Urinary bladder (tissue), 4 donors: ENCODE measurements around the gene ZNF780A. TPM values are rescaled to one million over a fixed set of nuclear protein-coding genes. Genes with fewer than 3 reads are reported as not detected.
"Not testable (repeated sequence)": the region's sequence is repeated elsewhere in the genome, so short reads cannot be mapped to it uniquely, and the experiment has no call there.

ENCODE experiments used
- DNase-seq: peaks from one replicate; pipeline ENCODE4 v3.0.0-alpha.2; 2015; ENCODE audit errors: extremely low spot score
- H3K27ac ChIP-seq: one replicate; pipeline ENCODE4 v1.5.1; 2013; ENCODE audit warnings: low read depth, mild to moderate bottlenecking, moderate library complexity
- H3K36me3 ChIP-seq: one replicate; pipeline ENCODE4 v1.6.1; 2013; ENCODE audit warnings: mild to moderate bottlenecking, moderate library complexity; ENCODE audit not compliant: insufficient read depth
- H3K4me1 ChIP-seq: one replicate; pipeline ENCODE4 v1.6.1; 2013; ENCODE audit warnings: mild to moderate bottlenecking, moderate library complexity; ENCODE audit not compliant: insufficient read depth
- H3K4me3 ChIP-seq: one replicate; pipeline ENCODE4 v1.5.1; 2013; ENCODE audit warnings: low read depth, low read length
- WGBS: extraction: QIAGEN DNeasy Blood & Tissue Kit; methylation state at CpG from one replicate; pipeline ENCODE4 v1.1.7; 2013; 5-methylcytosine and 5-hydroxymethylcytosine counted together
- polyA plus RNA-seq: library from polyadenylated mRNA; stranded (reverse); fragments of 200-250 nt; gene quantifications from one replicate; pipeline ENCODE4 v1.2.3, GENCODE V29; 2013
- total RNA-seq: library from RNA; depleted of rRNA; stranded (reverse); fragments of >200 nt; gene quantifications from one replicate; pipeline ENCODE4 v1.2.3, GENCODE V29; 2014
- donor health status: healthy with polysubstance abuse.
- donor health status: healthy.

ZNF780A gene
- total and polyA plus RNA-seq, 2 donors = 7.2 to 33.3 TPM

DNA sequence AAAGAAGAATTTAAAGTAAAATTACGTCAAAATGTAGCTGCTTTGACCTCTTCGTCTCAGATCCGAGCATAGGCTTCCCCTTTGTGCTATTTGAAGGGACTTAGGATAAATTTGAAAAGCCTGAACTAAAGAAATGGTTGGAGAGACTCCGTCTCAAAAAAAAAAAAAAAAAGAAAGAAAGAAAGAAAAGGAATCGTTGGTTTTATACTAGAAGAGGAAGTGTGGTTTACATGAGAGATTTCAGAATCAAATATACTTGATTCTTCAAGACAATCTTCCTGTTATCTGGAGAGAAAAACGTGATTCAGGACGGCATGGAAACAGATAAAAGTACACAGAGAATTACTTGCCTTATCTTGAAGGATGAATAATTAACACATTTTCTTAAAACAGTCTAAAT is 34.2 kb downstream of the ZNF780A start:
- peak overlapping the region; percentile 76 for H3K4me3 ChIP-seq
- H3K27ac ChIP-seq = no peak overlapping the region
- DNase-seq = no peak
- peaks cover 1% of the 10 kb centered on the region for H3K36me3 ChIP-seq
- WGBS = 3% methylated on average over 7 of the region's 7 CpGs
- no peaks in the 10 kb centered on the region for H3K4me1 ChIP-seq

DNA sequence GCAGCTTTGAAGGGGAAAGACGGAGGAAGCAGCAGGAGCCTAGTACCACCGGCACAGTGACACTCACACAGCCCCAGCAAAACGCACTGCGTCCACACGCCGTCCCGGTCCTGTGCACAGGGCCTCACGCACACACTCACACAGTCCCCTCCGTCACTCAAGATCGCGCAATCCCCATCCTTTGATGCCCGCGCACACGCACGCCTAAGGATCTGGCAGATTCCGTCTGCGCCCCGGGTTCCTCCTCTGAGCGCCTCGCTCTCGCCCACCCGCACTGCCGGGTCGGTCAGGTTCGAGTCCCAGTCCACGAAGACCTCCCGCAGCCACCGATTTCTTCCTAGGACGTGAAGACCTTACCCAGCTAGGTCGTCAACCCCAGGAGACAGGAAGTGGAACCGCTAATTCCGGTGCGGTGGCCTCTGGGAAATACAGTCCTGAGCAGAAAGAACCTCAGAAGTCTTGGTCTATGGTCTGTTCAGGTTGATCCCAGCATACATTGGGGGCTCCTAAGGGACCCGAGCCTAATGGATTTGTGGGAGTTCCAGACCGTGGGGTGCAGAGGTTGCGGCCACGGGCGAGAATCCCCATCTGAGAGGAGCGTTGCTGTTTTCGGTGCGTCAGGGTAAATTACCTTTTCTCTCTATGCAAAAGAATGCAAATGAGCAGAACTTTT is 34.8 kb downstream of the ZNF780A start, which contains the start of gene ZNF780B:
ZNF780B (minus strand) TSS at position 400 of the 673 bp plus-strand sequence. CDS start 5,899 bp downstream, outside the sequence.
- peak; percentile 11 for DNase-seq
- H3K4me3 ChIP-seq = peak within 1 kb of the TSS; percentile 76
- no peaks in the 10 kb centered on the region for H3K4me1 ChIP-seq
- WGBS = under 1% methylated on average over 41 of the region's 41 CpGs
- peaks cover 1% of the 10 kb centered on the region for H3K36me3 ChIP-seq
- no peak within 1 kb of the TSS for H3K27ac ChIP-seq

DNA sequence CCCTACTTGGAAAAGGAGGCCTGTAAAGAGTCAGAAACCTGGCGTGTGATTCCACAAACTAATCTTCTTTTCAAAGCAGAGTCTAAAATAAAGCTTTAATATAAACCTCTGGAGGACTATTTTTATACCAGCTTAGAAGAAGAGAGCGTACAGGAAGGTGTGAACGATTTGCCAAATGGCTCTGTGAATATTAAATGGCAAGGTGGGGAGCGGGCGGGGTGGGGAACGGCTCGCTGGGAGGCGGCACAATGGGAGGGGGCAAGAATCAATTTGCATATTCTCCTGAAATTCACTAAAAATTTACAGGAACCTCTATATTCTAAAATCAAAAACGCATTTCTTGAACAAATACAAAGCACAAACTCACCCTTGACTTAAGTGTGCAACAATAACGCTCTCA is 35.7 kb downstream of the ZNF780A start:
- no peak overlapping the region for H3K27ac ChIP-seq
- H3K4me3 ChIP-seq = peak overlapping the region; percentile 76
- DNase-seq = no peak
- WGBS = 34% methylated on average over 10 of the region's 10 CpGs
- peaks cover 1% of the 10 kb centered on the region for H3K36me3 ChIP-seq
- peaks cover 1% of the 10 kb centered on the region for H3K4me1 ChIP-seq

DNA sequence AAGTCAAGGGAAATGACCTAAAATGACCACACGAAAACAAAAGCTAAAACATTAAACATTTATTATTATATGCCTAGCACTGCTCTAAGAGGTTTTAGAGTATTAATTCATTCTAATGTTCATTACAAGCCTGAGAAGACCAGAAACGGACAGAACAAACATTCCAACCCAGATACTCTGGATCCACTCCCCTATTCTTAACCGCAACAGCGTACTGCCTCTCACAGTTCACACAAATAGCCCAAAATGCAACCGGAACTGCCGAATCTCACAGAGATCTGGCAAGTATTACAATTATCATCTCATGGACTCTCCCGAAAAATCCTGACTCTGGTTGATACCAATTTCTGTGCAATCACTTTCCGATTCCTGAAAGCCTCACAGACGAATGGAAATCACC is 36.1 kb downstream of the ZNF780A start:
- H3K4me3 ChIP-seq = no peak overlapping the region
- H3K4me1 ChIP-seq = peaks cover 1% of the 10 kb centered on the region
- peaks cover 1% of the 10 kb centered on the region for H3K36me3 ChIP-seq
- 85% methylated on average over 9 of the region's 9 CpGs for WGBS
- no peak overlapping the region for H3K27ac ChIP-seq
- no peak for DNase-seq

DNA sequence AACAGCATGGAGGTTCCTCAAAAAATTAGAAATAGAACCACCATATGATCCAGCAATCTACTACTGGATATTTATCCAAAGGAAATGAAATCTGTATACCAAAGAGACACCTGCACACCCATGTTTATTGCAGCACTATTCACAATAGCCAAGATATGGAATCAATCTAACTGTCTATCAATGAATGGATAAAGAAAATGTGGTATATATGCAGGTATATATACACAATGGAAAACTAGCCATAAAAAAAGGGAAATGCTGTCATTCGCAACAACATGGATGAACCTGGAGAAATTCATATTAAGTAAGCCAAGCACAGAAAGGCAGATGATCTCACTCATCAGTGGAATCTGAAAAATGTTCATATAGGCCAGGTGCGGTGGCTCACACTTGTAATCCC is 37.3 kb downstream of the ZNF780A start:
- WGBS = over 99% methylated on average over 2 of the region's 2 CpGs
- Histone ChIP-seq H3K4me1 (peaks cover 1% of the 10 kb centered on the region), H3K4me3 (no peak overlapping the region), H3K36me3 (peaks cover 1% of the 10 kb centered on the region), H3K27ac (no peak overlapping the region)
- DNase-seq = no peak

DNA sequence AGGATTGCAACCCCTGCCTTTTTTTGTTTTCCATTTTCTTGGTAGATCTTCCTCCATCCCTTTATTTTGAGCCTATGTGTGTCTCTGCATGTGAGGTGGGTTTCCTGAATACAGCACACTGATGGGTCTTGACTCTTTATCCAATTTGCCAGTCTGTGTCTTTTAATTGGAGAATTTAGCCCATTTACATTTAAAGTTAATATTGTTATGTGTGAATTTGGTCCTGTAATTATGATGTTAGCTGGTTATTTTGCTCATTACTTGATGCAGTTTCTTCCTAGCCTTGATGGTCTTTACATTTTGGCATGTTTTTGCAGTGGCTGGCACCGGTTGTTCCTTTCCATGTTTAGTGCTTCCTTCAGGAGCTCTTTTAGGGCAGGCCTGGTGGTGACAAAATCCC is 49.0 kb downstream of the ZNF780A start:
- not testable (repeated sequence) for H3K4me1 ChIP-seq, DNase-seq, H3K27ac ChIP-seq, H3K36me3 ChIP-seq, H3K4me3 ChIP-seq
- WGBS = 98% methylated on average over 1 of the region's 1 CpG

DNA sequence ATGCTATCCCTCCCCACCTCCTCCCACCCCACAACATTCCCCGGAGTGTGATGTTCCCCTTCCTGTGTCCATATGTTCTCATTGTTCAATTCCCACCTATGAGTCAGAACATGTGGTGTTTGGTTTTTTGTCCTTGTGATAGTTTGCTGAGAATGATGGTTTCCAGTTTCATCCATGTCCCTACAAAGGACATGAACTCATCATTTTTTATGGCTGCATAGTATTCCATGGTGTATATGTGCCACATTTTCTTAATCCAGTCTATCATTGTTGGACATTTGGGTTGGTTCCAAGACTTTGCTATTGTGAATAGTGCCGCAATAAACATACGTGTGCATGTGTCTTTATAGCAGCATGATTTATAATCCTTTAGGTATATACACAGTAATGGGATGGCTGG is 52.7 kb downstream of the ZNF780A start:
- H3K4me3 ChIP-seq, H3K4me1 ChIP-seq, DNase-seq, H3K27ac ChIP-seq, H3K36me3 ChIP-seq: not testable (repeated sequence)
- 92% methylated on average over 3 of the region's 3 CpGs for WGBS

DNA sequence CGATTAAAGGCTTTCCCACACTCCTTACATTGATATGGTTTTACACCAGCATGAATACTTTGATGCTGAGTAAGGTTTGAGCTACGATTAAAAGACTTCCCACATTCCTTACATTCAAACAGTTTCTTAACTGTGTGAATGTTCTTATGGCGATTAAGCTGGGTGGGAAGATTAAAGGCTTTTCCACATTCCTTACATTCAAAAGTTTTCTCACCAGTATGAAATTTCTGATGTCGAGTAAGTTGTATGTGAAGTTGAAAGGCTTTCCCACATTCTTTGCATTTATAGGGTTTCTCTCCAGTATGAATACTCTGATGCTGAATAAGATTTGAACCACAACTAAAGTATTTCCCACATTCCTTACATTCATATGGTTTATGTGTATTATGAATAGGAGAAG is 54.7 kb downstream of the ZNF780A start:
- Histone ChIP-seq H3K4me3 (no peak overlapping the region), H3K4me1 (no peaks in the 10 kb centered on the region), H3K36me3 (no peaks in the 10 kb centered on the region), H3K27ac (no peak overlapping the region)
- no peak for DNase-seq
- 97% methylated on average over 4 of the region's 4 CpGs for WGBS

DNA sequence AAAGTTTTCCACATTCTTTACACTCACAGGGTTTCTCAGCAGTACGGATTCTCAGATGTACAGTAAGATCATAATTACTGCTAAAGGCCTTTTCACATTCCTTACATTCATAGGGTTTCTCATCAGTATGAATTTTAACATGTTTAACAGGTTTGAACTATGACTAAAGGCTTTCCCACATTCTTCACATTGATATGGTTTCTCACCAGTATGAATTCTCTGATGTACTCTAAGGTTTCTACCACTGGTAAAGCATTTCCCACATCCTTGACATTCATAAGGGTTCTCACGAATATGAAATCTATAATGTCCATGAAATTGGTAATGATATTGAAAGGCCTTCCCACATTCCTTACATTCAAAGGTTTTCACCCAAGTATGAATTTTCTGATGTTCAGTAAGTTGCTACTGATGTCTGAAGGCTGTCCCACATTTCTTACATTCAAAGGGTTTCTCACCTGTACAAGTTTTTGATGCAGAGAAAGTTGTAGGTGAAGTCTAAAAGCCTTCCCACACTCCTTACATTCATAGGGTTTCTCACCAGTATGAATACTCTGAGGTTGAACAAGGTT is 56.7 kb downstream of the ZNF780A start:
- no peak for DNase-seq
- Histone ChIP-seq H3K4me1 (no peaks in the 10 kb centered on the region), H3K27ac (no peak overlapping the region), H3K36me3 (no peaks in the 10 kb centered on the region), H3K4me3 (no peak overlapping the region)
- WGBS = 98% methylated on average over 2 of the region's 2 CpGs

DNA sequence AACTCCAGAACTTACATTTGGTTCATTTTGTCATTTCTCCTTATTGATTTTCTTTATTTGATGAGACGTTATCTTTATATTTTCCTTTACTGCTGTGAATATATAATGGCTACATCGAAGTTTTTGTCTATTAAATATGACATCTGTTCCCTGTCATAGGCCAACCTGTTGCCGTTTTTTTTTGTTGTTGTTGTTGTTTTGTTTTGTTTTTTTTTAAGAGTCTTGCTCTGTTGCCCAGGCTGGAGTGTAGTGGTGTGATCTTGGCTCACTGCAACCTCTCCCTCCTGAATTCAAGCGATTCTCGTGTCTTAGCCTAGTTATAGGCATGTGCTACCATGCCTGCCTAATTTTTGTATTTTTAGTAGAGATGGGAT is 64.2 kb downstream of the ZNF780A start:
- H3K36me3 ChIP-seq = no peaks in the 10 kb centered on the region
- no peak for DNase-seq
- H3K4me3 ChIP-seq = no peak overlapping the region
- no peak overlapping the region for H3K27ac ChIP-seq
- WGBS = 86% methylated on average over 5 of the region's 5 CpGs
- no peaks in the 10 kb centered on the region for H3K4me1 ChIP-seq

DNA sequence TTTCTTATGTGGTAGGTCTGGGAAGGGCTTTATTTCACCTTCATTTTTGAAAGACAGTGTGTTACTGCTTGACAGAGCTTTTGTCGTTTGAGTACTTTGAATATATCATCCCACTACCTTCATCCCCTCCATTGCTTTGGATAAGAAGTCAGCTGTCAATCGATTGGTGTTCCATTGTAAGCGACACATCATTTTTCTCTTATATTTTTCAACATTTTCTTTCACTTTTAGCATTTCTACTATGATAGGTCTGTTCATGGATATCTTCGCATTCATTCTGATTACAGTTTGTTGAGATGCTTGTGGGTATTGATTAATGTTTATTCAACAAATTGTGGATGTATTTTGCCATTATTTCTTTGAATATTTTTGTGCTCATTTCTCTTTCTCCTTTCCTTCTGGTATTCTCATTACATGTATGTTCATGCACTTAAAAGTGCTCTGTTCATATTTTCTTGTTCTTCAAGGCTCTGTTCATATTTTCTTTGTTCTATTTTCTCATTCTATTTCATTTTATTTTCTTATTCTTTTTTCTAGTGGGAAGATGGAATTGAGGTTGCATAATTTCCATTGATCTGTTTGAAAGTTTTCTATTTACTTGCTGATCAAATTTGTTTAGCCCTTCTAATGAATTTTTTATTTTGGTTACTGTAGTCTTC is 64.7 kb downstream of the ZNF780A start:
- Histone ChIP-seq H3K27ac (no peak overlapping the region), H3K4me1 (no peaks in the 10 kb centered on the region), H3K36me3 (no peaks in the 10 kb centered on the region), H3K4me3 (no peak overlapping the region)
- no peak for DNase-seq
- WGBS = 96% methylated on average over 4 of the region's 4 CpGs

DNA sequence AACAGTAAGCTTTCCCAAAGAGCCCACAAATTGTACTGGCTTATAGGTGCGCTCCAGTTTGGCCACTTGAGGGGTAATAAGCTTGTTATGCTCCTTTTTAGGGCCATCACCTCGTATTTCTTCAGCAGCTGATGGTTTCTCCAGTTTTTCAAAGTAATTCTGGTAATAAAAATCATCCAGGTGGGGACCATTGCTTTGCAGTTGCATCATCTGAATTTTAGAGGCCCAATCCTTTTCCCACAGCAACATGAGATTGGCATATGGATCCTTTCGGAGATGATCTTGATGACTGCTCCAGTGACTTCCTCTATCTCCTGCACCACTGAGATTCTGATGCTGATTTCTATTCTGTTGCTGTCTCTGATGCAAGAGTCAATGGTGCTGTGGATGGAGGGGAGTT is 66.8 kb downstream of the ZNF780A start:
- H3K4me3 ChIP-seq = no peak overlapping the region
- H3K27ac ChIP-seq = no peak overlapping the region
- 86% methylated on average over 3 of the region's 3 CpGs for WGBS
- H3K36me3 ChIP-seq = no peaks in the 10 kb centered on the region
- no peak for DNase-seq
- H3K4me1 ChIP-seq = no peaks in the 10 kb centered on the region
